ENCODE data around the gene SELENOT. TPM values are rescaled to one million over a fixed set of nuclear protein-coding genes. Genes with fewer than 3 reads are reported as not detected.

SELENOT gene
- total RNA-seq, 3 donors from 2014 or later (not counting 1 experiment from before 2014, with no cell fraction given): 121 to 142 (median 133) TPM

GRCh38 chr3:150611666-150612065 is 8.5 kb downstream of the SELENOT start:
- H3K4me3 ChIP-seq (ENCODE audit: low read length): no peak overlapping the region
- ATAC-seq: no peak
- H3K27me3 Mint-ChIP-seq (ENCODE audit: low read depth in 2 of 2): no peaks in the 10 kb centered on the region
- H3K27ac Mint-ChIP-seq: peak overlapping the region in 1 of 2 donors; percentile 88
- intact Hi-C loops (cut with micrococcal nuclease): no loop called here
- peaks cover 70 to 77% of the 10 kb centered on the region in 2 donors for H3K4me1 Mint-ChIP-seq
- WGBS (ENCODE audit: insufficient coverage): 98% methylated on average over 34 of the region's 34 CpGs
- peaks cover 11% of the 10 kb centered on the region for H3K36me3 ChIP-seq (ENCODE audit: control insufficient read depth, insufficient read depth, low read length)
- no peak for DNase-seq
- no peaks in the 10 kb centered on the region for H3K36me3 Mint-ChIP-seq
- no peaks in the 10 kb centered on the region for H3K27me3 ChIP-seq (ENCODE audit: control insufficient read depth, insufficient read depth, low read length)
- H3K4me1 ChIP-seq (ENCODE audit: control insufficient read depth, insufficient read depth, low read length): peaks cover 24% of the 10 kb centered on the region
- no peak for TF ChIP-seq CTCF (IDR thresholded peaks at IDR 0.05)
- no peaks in the 10 kb centered on the region for H3K9me3 Mint-ChIP-seq
- H3K27ac ChIP-seq (ENCODE audit: low read length): no peak overlapping the region
- H3K9me3 ChIP-seq (ENCODE audit: control insufficient read depth, insufficient read depth, low read length): no peaks in the 10 kb centered on the region
- no peak overlapping the region for H3K4me3 Mint-ChIP-seq

- Histone ChIP-seq H3K9me3 (ENCODE audit: control insufficient read depth, insufficient read depth, low read length) (no peaks in the 10 kb centered on the region), H3K4me1 (ENCODE audit: control insufficient read depth, insufficient read depth, low read length) (peaks cover 20% of the 10 kb centered on the region), H3K27me3 (ENCODE audit: control insufficient read depth, insufficient read depth, low read length) (no peaks in the 10 kb centered on the region), H3K4me3 (ENCODE audit: low read length) (no peak overlapping the region), H3K27ac (ENCODE audit: low read length) (no peak overlapping the region), H3K36me3 (ENCODE audit: control insufficient read depth, insufficient read depth, low read length) (peaks cover 9% of the 10 kb centered on the region)
- TF ChIP-seq CTCF (IDR thresholded peaks at IDR 0.05): no peak
- no peak for DNase-seq
- Mint-ChIP-seq H3K36me3 (no peaks in the 10 kb centered on the region), H3K4me3 (no peak overlapping the region), H3K9me3 (no peaks in the 10 kb centered on the region), H3K4me1 (peaks cover 70 to 77% of the 10 kb centered on the region in 2 donors), H3K27me3 (ENCODE audit: low read depth in 2 of 2) (no peaks in the 10 kb centered on the region), H3K27ac (peak overlapping the region in 1 of 2 donors; percentile 79)
- intact Hi-C loops (cut with micrococcal nuclease): no loop called here
- ATAC-seq: no peak
- no CpG with 5 or more reads among the region's 1 CpG for WGBS (ENCODE audit: insufficient coverage)
Observed at GRCh38 chr3:150612494-150612893, 9.4 kb downstream of the SELENOT start.

GRCh38 chr3:150613034-150613433 is 9.9 kb downstream of the SELENOT start:
- Histone ChIP-seq H3K27ac (ENCODE audit: low read length) (no peak overlapping the region), H3K4me1 (ENCODE audit: control insufficient read depth, insufficient read depth, low read length) (peaks cover 18% of the 10 kb centered on the region), H3K36me3 (ENCODE audit: control insufficient read depth, insufficient read depth, low read length) (peaks cover 9% of the 10 kb centered on the region), H3K27me3 (ENCODE audit: control insufficient read depth, insufficient read depth, low read length) (no peaks in the 10 kb centered on the region), H3K9me3 (ENCODE audit: control insufficient read depth, insufficient read depth, low read length) (no peaks in the 10 kb centered on the region), H3K4me3 (ENCODE audit: low read length) (no peak overlapping the region)
- intact Hi-C loops (cut with micrococcal nuclease): no loop called here
- Mint-ChIP-seq H3K27me3 (ENCODE audit: low read depth in 2 of 2) (no peaks in the 10 kb centered on the region), H3K4me1 (peaks cover 67 to 74% of the 10 kb centered on the region in 2 donors), H3K9me3 (no peaks in the 10 kb centered on the region), H3K27ac (peak overlapping the region; percentile 1 to 79), H3K4me3 (no peak overlapping the region), H3K36me3 (no peaks in the 10 kb centered on the region)
- WGBS (ENCODE audit: insufficient coverage): 90% methylated on average over 1 of the region's 2 CpGs
- ATAC-seq: no peak
- DNase-seq: no peak
- no peak for TF ChIP-seq CTCF (IDR thresholded peaks at IDR 0.05)

Measured in natural killer cell (primary cell).